GM21529 (cell line): ENCODE results near the gene ICAM5.
A peak's percentile ranks its signal among the peaks of the same experiment; 100 is the strongest.
"Not testable (repeated sequence)": the region's sequence is repeated elsewhere in the genome, so short reads cannot be mapped to it uniquely, and the experiment has no call there.

Source experiments
- ATAC-seq: cut with Tn5 transposase; IDR thresholded peaks from one replicate; pipeline ENCODE4 v1.9.1; 2021; ENCODE audit not compliant: unreplicated experiment

The ICAM5 gene

GRCh38 chr19:10318807-10319682 lies 29.3 kb downstream of the ICAM5 start:
- ATAC-seq, result no peak

- ATAC-seq, result no peak
Observed at GRCh38 chr19:10320602-10321416, 31.1 kb downstream of the ICAM5 start.

GRCh38 chr19:10321417-10321797 lies 31.7 kb downstream of the ICAM5 start:
- no peak for ATAC-seq

GRCh38 chr19:10321874-10322835 lies 32.4 kb downstream of the ICAM5 start:
- ATAC-seq, result no peak

- ATAC-seq, result no peak
Observed at GRCh38 chr19:10325732-10326131, 36.0 kb downstream of the ICAM5 start.

- ATAC-seq, result no peak
Observed at GRCh38 chr19:10327793-10328192, 38.0 kb downstream of the ICAM5 start.

GRCh38 chr19:10328558-10329429 lies 39.0 kb downstream of the ICAM5 start:
- ATAC-seq, result no peak

- no peak for ATAC-seq
Observed at GRCh38 chr19:10329555-10329954, 39.8 kb downstream of the ICAM5 start.

GRCh38 chr19:10332158-10332964 lies 42.6 kb downstream of the ICAM5 start:
- ATAC-seq, result no peak

- ATAC-seq, result peak; percentile 84
Observed at GRCh38 chr19:10332965-10333757, 43.4 kb downstream of the ICAM5 start, which contains the start of gene RAVER1. Gene RAVER1, minus strand, starts transcription at chr19:10333529. Its CDS starts 22 bp downstream, at chr19:10333507.

- peak; percentile 5 for ATAC-seq
Observed at GRCh38 chr19:10333758-10334587, 44.2 kb downstream of the ICAM5 start.

GRCh38 chr19:10334588-10335351 lies 45.0 kb downstream of the ICAM5 start:
- no peak for ATAC-seq

GRCh38 chr19:10335352-10335985 lies 45.7 kb downstream of the ICAM5 start:
- no peak for ATAC-seq

GRCh38 chr19:10336725-10337124 lies 47.0 kb downstream of the ICAM5 start:
- ATAC-seq, result not testable (repeated sequence)

- ATAC-seq, result no peak
Observed at GRCh38 chr19:10338940-10339339, 49.2 kb downstream of the ICAM5 start.

GRCh38 chr19:10339380-10339960 lies 49.7 kb downstream of the ICAM5 start, which contains the start of gene ICAM3:
Gene ICAM3, minus strand, starts transcription at chr19:10339624. Its CDS starts 10 bp downstream, at chr19:10339614.
- peak; percentile 74 for ATAC-seq
